ENCODE measurements around the gene PILRA. TPM values are rescaled to one million over a fixed set of nuclear protein-coding genes. Genes with fewer than 3 reads are reported as not detected.
"Not testable (repeated sequence)": the region's sequence is repeated elsewhere in the genome, so short reads cannot be mapped to it uniquely, and the experiment has no call there.

Gene PILRA
- 0.40 and 0.57 TPM in 2 replicates for total RNA-seq (2014; rRNA removed; shearing (Covaris generic))
- 1.8 and 4.9 TPM in 2 replicates for polyA plus RNA-seq (2014; cell fraction: nucleus; rRNA removed)

- DNase-seq (ENCODE audit: extremely low read depth, low read depth): no peak
These were observed at the start of gene PILRA for GRCh38 chr7:100373261-100373831. TSS of gene PILRA (plus strand) at chr7:100373487. CDS start at chr7:100373657, 170 bp downstream.

DNA sequence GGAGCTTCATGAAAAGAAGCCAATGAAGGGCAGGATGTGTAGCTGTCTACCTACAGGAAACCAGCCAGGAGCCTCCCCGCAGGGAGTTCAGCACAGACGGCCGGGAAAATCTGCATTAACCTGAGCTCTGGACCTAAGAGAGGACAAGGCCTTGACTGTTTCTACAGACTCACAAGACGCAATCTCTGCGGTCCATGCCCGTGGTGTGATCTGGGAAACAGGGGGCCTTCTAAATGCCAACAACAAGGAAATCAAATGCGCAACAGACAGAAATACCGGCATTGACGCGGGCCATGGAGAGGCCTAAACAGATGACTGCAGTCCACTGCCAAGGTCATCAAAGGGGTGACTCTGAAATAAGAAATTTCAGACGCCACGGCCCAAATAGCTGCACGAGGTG lies 49.1 kb upstream of the PILRA start:
- not testable (repeated sequence) for DNase-seq (ENCODE audit: extremely low read depth, low read depth)

- not testable (repeated sequence) for DNase-seq (ENCODE audit: extremely low read depth, low read depth)
These were observed 47.6 kb upstream of the PILRA start for GRCh38 chr7:100325671-100326070.

GRCh38 chr7:100326914-100327313 lies 46.4 kb upstream of the PILRA start:
- not testable (repeated sequence) for DNase-seq (ENCODE audit: extremely low read depth, low read depth)

DNA sequence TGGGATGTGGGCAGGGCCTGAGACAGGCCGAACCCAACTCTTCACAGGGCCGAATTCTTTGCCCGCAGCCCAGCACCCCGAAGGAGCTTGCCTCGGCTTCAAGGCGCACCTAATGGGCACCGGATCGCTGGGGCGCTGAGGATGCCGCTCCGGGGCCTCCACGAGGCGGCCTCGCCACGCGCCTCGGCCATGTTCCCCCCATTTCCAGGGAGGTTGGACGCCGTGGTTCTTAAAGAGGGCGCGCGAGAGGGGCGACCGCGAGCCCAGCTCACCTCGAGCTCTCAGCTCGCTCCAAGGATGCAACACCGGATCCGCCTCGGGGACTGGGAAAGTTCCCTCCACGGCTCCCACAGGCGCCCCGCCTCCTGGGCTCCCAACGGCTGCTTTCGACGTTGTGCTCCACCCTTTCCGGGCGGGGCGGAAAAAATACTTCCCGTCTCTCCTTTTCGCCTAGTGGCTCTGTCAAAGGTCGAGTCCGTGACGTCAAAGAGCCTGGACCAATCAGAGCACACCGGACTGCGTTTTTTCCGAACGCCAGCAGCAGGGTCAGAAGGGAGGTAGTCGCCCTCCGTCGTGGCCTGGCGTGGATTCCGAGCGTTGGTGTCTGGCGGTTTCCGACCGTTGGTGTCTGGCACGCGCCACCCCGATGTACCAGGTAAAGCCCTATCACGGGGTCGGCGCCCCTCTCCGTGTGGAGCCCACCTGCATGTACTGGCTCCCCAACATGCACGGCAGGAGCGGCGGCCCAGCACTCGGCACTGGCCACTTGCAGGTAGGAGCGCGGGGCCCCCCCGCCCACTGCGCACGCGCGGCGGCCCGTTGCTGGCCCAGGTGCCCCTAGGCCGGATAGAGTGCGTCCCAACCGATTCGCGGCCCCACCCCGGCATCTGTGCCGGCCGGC lies 37.5 kb upstream of the PILRA start:
- peak; percentile 92 for DNase-seq (ENCODE audit: extremely low read depth, low read depth)

GRCh38 chr7:100338083-100338696 lies 35.1 kb upstream of the PILRA start:
- DNase-seq (ENCODE audit: extremely low read depth, low read depth): peak; percentile 19

GRCh38 chr7:100341286-100341685 lies 32.0 kb upstream of the PILRA start:
- not testable (repeated sequence) for DNase-seq (ENCODE audit: extremely low read depth, low read depth)

DNA sequence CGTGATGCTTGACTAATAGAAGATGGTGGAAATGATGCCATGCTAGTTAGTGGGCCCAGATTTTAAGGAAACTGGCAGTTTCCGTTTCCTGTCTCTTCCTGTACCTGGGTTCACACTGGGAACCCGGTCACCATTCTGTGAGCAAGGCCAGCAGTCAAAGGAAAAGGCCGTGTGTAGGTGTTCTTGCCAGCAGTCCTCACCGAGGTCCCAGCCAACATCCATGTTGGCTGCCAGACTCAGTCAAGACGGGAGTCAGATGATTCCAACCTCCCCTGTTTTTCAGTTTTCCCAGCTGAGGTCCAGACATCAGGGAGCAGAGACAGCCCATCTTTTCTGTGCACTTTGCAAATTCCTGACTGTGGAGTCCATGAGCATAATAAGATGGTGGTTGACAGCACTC lies 30.5 kb upstream of the PILRA start:
- no peak for DNase-seq (ENCODE audit: extremely low read depth, low read depth)

DNA sequence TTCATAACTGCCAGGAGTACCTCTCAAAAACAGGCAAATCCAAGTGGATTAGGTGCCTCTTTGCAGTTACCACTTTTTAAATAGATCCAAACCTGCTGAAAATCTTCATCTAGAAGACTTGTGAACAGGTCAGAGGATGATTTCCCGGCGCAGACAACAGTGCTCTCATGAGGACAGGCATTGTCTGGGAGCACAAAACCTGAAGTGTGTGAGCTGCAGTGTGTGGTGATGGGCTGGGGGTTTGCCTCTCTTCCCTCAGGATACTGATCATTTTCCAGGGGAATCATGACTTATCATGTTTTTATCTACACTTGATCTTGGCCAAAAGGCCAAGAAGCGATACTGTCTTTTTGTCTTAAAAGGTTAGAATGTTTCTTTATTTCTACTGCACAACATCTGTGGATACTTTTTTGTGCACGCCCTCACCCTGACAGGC lies 29.1 kb upstream of the PILRA start:
- not testable (repeated sequence) for DNase-seq (ENCODE audit: extremely low read depth, low read depth)

DNA sequence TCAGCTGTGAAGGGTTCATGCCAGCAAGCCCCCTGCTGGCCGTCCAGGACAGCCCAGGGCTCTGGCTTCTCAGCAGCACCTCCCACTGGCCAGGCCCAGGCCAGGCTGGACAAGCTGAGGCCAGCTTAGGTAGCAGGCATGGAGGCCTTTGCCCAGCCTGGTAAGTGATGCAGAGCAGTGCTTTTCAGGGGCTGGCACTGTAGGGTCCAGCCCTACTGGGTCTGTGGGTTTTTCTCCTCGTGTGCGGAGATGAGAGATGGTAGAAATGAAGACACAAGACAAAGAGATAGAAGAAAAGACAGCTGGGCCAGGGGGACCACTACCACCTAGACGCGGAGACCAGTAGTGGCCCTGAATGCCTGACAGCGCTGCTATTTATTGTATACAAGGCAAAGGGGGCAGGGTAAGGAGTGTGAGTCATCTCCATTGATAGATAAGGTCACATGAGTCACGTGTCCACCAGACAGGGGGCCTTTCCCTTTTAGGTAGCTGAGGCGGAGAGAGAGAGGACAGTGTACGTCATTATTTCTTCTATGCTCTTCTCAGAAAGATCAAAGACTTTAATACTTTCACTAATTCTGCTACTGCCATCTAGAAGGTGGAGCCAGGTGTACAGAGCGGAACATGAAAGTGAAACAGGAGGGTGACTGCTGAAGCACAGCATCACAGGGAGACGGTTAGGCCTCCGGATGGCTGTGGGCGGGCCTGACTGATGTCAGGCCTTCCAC lies 28.6 kb upstream of the PILRA start:
- peak; percentile 46 for DNase-seq (ENCODE audit: extremely low read depth, low read depth)

DNA sequence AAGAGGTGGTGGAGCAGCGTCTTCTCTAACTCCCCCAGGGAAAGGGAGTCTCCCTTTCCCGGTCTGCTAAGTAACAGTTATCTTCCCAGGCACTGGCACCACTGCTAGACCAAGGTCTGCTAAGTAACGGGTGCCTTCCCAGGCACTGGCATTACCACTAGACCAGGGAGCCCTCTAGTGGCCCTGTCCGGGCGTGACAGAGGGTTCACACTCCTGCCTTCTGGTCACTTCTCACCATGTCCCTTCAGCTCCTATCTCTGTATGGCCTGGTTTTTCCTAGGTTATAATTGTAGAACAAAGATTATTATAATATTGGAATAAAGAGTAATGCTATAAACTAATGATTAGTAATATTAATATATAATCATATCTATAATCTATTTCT lies 28.0 kb upstream of the PILRA start:
- peak; percentile 65 for DNase-seq (ENCODE audit: extremely low read depth, low read depth)

- no peak for DNase-seq (ENCODE audit: extremely low read depth, low read depth)
These were observed 26.4 kb upstream of the PILRA start for GRCh38 chr7:100346921-100347320.

- DNase-seq (ENCODE audit: extremely low read depth, low read depth): no peak
These were observed 24.5 kb upstream of the PILRA start for GRCh38 chr7:100348805-100349204.

DNA sequence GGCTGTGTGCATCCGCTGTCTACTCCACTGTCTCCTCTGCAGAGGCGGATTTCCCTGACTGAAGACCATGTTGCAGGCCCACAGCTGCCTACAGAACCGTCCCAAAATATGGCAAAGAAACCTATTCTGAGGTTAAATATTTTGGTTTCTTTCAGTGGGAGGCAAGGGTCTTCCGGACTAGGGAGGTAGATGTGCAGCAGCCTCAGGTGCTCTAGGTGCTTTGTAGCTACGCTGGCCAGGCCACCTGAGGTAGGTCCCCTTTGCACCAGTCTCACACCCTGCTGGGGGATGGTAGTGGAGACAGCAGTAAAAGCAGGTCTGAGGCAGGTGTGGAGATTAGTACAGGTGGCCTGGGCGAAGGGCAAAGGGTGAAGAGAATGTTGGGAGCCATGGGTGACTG lies 23.5 kb upstream of the PILRA start:
- DNase-seq (ENCODE audit: extremely low read depth, low read depth): no peak

DNA sequence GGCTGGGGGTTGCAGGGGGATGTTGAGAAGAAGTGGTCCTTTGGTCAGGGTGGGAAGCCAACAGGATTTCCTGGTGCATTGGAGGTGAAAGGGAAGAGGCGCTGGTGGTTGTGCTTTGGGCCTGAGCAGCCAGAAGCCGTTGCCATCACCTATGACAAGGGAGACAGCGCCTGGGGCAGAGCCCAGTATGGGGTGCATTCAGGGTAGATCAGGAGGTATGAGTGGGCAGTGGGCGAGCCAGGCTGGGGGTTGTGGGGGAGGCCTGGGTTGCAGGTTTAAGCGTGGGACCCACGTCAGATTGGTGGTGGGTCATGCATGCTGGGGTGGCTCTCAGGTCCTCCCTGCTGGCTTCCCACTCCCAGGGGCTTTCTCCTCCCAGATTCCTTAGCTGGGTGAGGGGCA lies 21.6 kb upstream of the PILRA start:
- no peak for DNase-seq (ENCODE audit: extremely low read depth, low read depth)

GRCh38 chr7:100352230-100352781 lies 21.0 kb upstream of the PILRA start:
- DNase-seq (ENCODE audit: extremely low read depth, low read depth): not testable (repeated sequence)

GRCh38 chr7:100352984-100353684 lies 20.2 kb upstream of the PILRA start:
- DNase-seq (ENCODE audit: extremely low read depth, low read depth): no peak

DNA sequence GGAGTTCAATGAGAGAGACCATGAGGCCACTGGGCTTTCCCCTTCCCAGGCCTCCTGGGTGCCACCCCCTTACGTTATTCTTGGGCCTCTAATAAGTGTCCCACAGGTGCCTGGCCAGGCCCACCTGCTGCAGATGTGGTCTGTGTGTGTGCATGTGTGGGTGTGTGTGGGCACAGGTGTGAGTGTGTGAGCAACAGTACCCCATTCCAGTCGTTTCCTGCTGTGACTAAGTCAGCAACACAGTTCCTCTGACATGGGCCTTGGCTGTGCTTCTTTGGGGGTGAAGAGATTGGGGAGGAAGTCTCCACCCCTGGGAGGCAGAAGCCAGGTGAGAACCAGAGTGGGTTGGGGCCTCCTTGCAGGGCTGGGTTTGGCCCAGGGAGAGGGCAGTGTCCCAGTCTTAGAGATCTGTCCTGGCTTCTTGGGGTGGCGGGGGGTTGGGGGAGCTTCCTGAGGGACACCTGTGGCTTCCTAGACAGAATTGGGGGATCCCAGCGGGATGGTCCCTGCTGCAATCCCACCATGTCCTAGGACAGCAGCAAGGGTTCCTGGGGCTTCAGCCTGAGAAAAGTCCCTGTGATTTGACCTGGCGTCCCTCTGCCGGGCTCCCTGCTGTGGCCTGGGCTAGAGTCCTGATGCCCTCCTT lies 19.5 kb upstream of the PILRA start:
- no peak for DNase-seq (ENCODE audit: extremely low read depth, low read depth)

DNA sequence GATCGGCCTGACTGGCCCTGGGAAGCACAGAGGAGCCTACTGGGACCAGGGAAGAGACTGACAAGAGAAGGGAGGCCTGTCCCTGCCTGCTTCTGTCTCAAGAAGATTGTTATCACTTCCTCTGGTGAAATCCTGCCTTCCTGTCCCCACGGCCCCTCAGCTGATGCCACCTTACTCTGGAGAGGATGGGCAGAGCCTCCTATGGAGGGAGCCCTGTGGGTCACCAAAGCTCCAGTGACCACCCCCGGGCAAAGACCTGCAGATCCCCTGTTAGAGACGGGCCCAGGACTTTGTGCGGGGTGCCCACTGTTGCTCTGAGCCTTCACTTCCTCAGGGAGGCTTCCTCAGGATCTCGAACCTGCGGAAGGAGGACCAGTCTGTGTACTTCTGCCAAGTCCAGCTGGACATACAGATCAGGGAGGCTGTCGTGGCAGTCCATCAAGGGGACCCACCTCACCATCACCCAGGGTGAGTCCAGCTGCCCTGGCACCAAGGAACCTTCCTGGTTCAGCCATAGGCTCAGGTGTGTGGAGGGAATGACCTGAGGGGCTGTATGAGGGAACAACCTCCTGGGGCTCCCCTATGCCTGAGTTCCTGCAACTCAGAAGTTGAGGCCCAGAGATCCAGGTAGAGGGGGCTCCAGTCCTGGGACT lies 16.7 kb upstream of the PILRA start:
- no peak for DNase-seq (ENCODE audit: extremely low read depth, low read depth)

Data from NCI-H460 (cell line).